ENCODE results near the gene PPP1R11.
"Not testable (repeated sequence)": the region's sequence is repeated elsewhere in the genome, so short reads cannot be mapped to it uniquely, and the experiment has no call there.

Gene PPP1R11

DNA sequence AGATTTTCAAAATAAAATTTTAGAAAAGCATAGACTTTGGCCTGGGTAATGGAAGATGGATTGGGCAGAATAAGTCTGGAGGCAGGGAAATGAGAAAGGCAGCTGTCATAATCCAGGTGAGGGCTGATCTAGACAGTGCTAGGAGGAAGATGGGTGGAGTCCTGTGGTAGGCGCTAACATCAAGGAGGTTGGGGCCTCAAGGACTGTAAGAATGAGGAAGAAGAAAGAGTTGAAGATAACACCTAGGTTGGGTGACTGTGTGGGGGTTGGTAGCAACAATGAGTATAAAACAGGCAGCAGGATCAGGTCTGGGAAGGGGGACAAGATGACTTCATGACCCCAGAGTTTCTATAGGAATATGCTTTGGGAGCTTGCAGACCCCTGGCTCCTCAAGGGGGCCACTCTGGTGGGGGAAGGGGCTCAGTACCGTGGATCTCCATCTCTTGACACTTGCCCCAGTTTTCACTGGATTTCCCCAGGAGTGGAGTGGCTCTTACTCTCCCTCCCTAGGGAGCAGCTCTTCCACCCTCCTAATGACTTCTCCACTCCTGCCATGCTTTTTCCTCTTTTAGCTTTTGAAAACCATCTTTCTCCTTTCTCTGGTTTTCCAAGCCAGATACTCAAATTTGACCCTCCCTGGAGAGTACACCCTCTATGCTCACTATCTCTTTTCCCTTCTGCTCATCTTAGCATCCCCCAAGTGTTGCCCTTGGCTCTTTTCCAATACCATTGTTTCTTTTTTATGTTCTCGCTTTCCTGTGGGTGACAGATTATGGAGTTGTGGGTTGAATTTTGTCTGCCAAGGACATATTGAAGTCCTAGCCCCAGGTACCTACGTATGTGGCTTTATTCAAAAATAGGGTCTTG is 31.1 kb downstream of the PPP1R11 start:
- DNase-seq (ENCODE audit: low read depth), result no peak

- no peak for DNase-seq (ENCODE audit: low read depth)
Observed at GRCh38 chr6:30100154-30100553, 33.2 kb downstream of the PPP1R11 start.

DNA sequence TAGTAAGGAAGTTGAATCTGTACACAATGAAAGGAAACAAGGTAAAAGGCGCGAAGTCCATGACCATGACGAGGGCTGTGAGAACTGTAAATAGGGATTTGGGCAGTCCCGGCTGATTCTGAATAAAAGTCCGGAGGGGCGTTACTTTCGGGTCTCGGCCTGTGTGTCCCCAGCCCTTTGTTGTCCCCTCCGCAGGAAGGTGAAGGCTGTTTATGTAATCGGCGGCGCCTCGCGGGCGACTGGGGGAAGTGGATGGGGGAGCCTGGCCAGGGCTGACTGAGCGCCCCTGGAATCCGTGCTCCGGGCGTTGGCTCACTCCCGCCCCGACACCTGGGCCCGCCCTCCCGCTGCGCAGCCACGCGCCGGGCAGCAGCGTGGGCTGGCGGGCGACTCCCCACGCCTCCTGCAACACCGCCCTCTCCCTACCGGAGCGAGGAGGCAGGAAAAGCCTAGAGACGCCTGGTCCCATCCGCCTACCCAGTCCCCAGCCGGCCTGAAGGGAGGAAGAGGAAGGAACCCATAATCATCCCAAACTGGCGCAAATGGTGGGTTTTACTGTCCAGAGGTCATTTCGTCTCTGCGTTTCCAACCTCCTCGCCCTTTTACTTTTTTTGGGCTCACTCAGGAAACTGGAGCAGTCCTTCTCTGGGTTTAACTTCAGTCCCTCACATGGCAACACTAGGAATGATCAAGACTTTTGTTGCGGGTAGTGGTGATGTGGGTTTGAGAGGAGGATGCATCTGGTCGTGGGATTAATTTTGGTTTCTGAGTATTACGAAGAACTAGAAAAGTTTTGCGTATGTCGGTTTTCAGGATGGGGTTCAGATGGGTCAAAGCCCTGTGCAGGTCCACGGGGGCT is 33.8 kb downstream of the PPP1R11 start:
- DNase-seq (ENCODE audit: low read depth), result no peak

DNA sequence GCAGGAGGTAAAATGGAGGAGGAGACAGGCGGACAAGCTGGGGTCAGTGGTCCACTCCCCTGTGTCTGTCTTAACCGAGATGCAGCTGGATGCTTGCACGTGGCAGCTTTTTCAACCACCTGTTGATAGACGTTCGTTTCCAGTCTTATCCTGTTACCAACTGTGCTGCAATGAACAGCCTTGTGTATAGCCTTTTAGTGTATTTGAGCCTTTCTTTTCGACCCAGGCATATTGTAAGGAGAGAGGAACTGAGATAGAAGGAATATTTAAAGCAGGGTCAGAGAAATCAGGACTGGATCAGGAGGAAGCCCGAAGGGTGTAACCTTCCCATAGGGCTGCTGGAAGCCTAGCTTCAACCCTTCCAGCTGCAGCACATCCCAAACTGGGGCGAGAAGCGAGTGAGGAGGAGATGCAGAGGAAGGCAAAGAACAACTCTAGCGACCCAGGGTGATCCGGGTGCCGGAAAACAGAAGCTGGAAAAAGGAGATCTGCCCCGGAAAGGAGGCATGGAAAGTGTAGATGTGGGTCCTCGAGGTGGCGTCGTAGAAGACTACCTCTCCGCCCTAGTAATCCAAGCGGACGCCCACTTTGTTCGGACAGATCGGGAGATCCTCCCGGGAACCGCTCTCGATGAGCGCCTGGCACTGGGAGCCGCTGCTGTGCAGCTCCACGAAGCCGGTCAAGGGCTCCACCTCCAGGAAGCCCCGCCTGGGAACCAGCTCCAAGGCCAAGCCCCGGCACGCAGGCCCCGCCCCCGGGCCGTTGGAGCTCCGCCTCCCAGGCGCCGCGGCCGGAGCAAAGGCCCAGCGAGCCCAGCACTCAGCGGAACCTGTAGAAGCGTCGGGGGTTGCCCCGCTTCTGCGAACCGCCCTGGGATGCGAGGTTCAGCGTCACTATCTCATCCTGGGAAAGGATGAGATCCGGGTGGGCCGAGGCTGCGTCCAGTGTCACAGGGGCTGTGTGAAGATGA is 34.7 kb downstream of the PPP1R11 start:
- DNase-seq (ENCODE audit: low read depth), result peak; percentile 82

DNA sequence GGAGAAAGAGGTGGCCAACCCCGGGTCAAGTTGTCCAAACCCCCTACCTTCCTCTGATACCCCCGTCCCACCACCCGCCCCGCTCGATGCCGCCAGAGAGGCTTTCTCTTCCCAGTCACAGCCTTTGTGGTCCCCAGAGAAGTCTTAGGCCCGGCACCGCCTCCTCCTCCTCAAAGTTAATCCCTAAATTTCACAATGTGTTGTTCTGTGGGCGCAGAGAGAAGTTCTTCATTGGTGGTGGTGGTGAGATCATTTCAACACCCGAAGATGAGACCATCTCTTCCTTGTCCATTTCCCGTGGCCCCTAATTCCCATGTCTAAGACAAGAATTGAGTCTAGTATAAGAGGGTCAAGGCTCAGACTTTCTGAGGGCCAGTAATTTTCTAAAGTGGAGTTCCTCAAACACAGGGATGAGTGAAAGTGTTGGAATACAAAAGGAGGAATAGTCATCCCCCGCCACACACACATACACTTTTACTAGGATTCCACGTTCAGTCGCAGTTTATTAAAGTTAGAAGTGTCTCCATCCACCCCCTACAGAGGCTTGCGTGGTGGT is 35.5 kb downstream of the PPP1R11 start:
- DNase-seq (ENCODE audit: low read depth), result peak; percentile 54

GRCh38 chr6:30102970-30103871 is 36.2 kb downstream of the PPP1R11 start:
- peak; percentile 83 for DNase-seq (ENCODE audit: low read depth)

- no peak for DNase-seq (ENCODE audit: low read depth)
Observed at GRCh38 chr6:30103872-30104179, 36.8 kb downstream of the PPP1R11 start.

GRCh38 chr6:30104661-30105060 is 37.7 kb downstream of the PPP1R11 start:
- DNase-seq (ENCODE audit: low read depth), result no peak

DNA sequence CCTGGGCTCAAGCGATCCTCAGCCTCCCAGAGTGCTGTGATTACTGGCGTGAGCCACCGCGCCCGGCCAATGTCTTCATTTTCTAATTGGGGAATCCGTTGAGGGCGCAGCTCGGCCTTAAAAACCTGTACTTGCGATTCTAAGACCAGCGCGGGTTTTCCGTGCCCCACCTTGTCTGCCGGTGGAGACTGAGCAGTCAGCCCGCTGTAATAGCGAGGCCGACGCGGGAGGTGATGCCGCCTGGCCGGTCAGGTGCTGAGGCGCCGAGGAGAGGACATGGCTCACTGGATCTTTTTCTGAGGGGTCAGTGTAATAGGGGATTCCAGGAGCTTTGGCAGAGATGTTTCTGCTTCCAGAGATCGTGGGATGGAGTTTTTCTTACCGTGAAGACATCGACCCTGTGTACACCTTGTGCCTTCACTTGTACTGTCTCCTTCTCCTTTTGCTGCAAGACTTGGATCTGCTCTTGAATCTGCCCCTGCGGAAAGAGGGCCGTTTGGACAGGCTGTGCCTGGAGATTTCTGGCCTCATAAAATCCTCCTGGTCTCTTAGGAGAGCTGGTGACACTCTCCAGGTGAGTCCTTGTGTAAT is 44.4 kb downstream of the PPP1R11 start:
- DNase-seq (ENCODE audit: low read depth), result no peak

DNA sequence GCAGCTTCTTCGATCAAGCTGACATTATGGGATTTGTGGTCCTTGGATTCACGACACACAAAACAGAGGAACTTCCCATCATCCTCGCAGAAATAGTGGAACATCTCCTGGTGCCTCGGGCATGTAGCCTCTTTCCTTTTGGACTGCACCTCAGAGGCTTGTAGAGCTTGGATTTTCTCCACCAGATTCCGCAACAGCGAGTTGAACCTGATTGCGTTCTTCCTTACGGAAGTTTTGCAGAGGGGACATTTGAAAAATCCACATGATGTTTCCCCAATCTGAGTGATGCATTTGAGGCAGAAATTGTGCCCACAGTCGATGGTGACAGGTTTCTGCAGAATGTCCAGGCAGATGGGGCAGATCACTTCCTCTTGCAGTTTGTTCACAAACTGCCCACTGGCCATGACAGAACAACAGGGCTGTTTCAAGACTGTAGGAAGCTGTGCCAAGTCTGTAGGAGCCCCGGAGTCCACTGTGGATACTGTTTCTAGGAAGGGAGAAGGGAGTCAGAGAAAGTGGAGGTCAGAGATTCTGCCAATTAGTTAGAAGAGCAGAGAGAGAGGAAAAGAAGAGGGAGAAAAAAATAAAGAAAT is 45.5 kb downstream of the PPP1R11 start:
- DNase-seq (ENCODE audit: low read depth), result no peak

DNA sequence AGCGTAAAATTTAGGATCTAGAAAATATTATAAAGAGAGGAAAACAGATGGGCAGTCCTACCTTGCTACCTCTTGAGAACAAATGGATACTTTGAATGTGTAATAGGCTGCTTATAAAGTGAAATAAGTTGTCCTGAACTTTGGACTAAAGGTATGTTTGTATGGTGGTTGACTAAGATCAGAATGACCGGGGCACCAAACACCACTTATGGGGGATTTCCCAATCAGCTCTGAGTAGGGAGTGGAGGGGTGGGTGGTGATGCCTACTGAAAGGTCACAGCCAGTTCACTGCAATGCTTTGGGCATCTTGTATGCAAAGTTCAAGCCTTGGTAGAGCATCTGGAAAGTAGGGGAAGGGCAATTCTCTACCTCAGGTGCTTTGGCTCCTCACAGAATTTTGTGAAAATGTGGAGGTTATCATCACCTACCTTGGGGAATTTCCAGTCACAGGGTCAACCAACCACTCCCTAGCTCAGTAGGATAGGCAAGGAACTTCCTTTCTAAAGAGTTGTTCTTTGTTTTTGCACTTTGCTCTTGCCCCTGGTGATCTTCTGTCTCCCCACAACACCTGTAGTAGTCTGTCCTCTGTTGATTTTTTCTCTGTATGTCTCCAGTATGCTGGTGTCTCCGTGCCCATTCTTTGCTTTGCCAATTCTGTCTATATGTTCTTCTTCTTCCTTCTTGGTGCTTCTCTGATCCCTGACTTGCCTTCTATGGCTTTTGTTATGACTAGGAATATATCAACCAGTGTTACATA is 46.2 kb downstream of the PPP1R11 start, which contains the start of gene TRIM31:
TRIM31 (minus strand) TSS at position 88 of the 757 bp plus-strand sequence. CDS start 285 bp downstream, outside the sequence.
- no peak for DNase-seq (ENCODE audit: low read depth)

- no peak for DNase-seq (ENCODE audit: low read depth)
Observed at GRCh38 chr6:30113841-30114240, 46.8 kb downstream of the PPP1R11 start.

DNA sequence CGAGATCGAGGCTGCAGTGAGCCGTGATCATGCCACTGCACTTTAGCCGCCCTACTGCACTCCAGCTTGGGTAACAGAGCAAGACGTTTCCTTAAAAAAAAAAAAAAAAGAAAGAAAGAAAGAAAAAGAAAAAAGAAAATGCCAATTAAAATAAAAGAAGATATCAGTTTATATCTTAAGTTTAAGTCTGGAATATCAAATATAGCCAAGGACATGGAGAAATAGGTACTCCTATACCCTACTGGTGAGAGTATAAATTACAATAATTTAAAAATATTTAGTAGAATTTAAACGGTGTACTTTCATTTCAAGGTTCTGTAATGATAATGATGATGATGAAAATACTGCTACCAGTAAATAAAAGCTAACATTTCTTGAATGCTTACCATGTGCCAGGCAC is 49.7 kb downstream of the PPP1R11 start:
- DNase-seq (ENCODE audit: low read depth), result no peak

GRCh38 chr6:30118691-30119090 is 51.7 kb downstream of the PPP1R11 start:
- not testable (repeated sequence) for DNase-seq (ENCODE audit: low read depth)
